Left cardiac atrium (tissue), 4 donors: ENCODE measurements around the gene UTP11. TPM values are rescaled to one million over a fixed set of nuclear protein-coding genes. Genes with fewer than 3 reads are reported as not detected.
A peak's percentile ranks its signal among the peaks of the same experiment; 100 is the strongest.
"Not testable (repeated sequence)": the region's sequence is repeated elsewhere in the genome, so short reads cannot be mapped to it uniquely, and the experiment has no call there.

ENCODE experiments used
- ATAC-seq, 2 donors: fragments of 200-7000 bp; cut with Tn5 transposase; one replicate each; pipeline ENCODE4 v1.9.1; 2020; ENCODE audit warnings: mild to moderate bottlenecking in 2 of 2, moderate library complexity in 2 of 2
- DNase-seq: peaks from one replicate; pipeline ENCODE4 v3.0.0-alpha.2; 2020
- intact Hi-C, 2 donors: fragments of 100-400 bp; cut with DNase I; formaldehyde crosslinking; loops; one replicate each; pipeline versions ENCODE4 v1.14.1 to v1.15.1; 2022 to 2023
- total RNA-seq, 2 donors: library from RNA; stranded (reverse); fragmentation: NEBNext Ultra II Directional; extraction: Animal tissue kit (Norgen Biotek cat#: 25700); gene quantifications; one replicate each; pipeline ENCODE4 v1.2.1, GENCODE V29; 2021
- donor health status: DM: no; HTN: yes; CAD: no.
- donor health status: DM: no; HTN: yes; CAD: no; lungs with severe emphysema.
- donor health status: DM: yes; HTN: yes; CAD: no.
- donor health status: Dilated cardiomyopathy.

The UTP11 gene
- total RNA-seq, 2 donors from 2014 or later, result 24.7 to 37.8 TPM

DNA sequence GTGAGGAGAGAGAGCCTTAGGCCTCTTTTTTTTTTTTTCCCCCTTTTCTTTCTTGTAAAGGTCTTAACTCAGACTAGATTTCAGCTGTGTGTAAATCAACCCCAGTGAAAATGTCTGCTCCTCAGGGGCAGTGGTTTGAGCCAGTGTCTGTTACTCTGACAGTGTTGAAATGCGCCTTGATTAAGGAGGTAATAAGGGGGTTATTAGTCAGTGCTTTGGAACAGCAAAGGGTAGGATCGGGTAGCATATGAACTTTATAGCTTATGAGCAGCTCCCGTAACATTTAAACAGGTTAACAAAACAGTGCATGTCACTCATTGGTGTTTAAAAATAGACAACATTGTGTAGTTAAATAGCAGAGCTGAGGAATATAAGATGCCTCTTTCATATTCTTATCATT lies 10.3 kb downstream of the UTP11 start:
- no peak for ATAC-seq
- no peak for DNase-seq
- intact Hi-C loops, result loop anchor here in 1 of 2 donors (10.0 kb wide), 1 partner anchor 812 kb away; no protein-coding TSS in a partner anchor

- intact Hi-C loops, result loop anchor here in 1 of 2 donors (10.0 kb wide), 1 partner anchor 810 kb away; no protein-coding TSS in a partner anchor
Observed at GRCh38 chr1:38025233-38025632, 12.7 kb downstream of the UTP11 start.

GRCh38 chr1:38025664-38026063 lies 13.1 kb downstream of the UTP11 start:
- intact Hi-C loops, result loop anchor here in 1 of 2 donors (10.0 kb wide), 1 partner anchor 809 kb away; no protein-coding TSS in a partner anchor
- no peak for ATAC-seq
- no peak for DNase-seq

More at GRCh38 chr1:38025233-38025632, 12.7 kb downstream of the UTP11 start:
- ATAC-seq (no peak), DNase-seq (no peak)

GRCh38 chr1:38026592-38027200 lies 14.2 kb downstream of the UTP11 start:
- intact Hi-C loops, result loop anchor here in 1 of 2 donors (10.0 kb wide), 1 partner anchor 808 kb away; no protein-coding TSS in a partner anchor
- DNase-seq, result no peak
- no peak for ATAC-seq

GRCh38 chr1:38027201-38028104 lies 14.9 kb downstream of the UTP11 start:
- intact Hi-C loops, result loop anchor here in 1 of 2 donors (10.0 kb wide), 1 partner anchor 807 kb away; no protein-coding TSS in a partner anchor

DNA sequence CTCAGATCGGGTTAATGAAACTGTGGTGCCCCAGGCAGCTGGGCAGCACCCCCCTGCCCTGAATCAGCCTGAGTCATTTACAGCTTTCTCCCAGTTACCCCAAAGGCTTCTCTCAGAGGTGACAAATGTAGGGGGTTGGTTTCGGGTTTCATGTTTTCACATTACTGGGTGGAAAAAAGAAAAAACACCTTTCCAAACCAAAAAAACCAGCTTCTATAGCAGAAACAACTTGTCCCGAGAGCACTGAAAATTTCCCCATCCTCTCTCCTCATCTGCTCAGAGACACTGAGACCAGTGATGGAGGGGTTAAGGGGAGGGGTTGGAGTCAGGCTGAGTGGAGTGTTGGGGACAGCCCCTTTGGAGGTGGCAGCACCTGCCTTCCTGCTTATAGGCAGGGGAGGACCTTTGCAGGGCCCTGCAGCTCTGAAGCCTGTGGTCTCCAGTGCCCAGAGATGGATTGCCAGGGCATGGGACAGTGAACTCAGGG lies 15.6 kb downstream of the UTP11 start:
- DNase-seq (no peak), ATAC-seq (no peak)
- intact Hi-C loops, result loop anchor here in 1 of 2 donors (10.0 kb wide), 1 partner anchor 807 kb away; no protein-coding TSS in a partner anchor

More at GRCh38 chr1:38027201-38028104, 14.9 kb downstream of the UTP11 start:
- ATAC-seq (no peak), DNase-seq (no peak)

DNA sequence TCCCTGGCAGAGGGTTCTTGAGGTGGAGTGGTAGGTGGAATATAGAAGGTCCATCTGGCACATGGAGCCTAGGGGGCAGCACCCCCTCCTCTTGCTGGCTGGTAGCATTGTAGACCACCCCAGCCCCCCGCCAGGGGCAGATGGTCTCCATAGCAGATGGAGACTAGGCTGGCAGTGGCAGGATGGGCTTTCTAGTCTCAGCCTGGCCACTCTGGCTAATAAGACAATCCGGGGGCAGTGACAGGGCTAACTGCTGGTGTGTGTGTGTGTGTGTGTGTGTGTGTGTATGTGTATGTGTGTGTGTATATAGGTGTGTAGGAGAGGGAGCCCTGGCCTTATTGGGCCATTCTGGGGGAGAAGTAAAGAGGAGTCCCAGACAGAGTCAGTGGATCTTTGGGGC lies 16.1 kb downstream of the UTP11 start:
- intact Hi-C loops, result loop anchor here in 1 of 2 donors (10.0 kb wide), 1 partner anchor 806 kb away; no protein-coding TSS in a partner anchor
- DNase-seq (no peak), ATAC-seq (peak in 1 of 2 donors; percentile 3)

GRCh38 chr1:38029081-38029681 lies 16.6 kb downstream of the UTP11 start:
- DNase-seq (no peak), ATAC-seq (peak; percentile 39 to 62)
- intact Hi-C loops, result loop anchor here in 1 of 2 donors (10.0 kb wide), 1 partner anchor 806 kb away; no protein-coding TSS in a partner anchor

DNA sequence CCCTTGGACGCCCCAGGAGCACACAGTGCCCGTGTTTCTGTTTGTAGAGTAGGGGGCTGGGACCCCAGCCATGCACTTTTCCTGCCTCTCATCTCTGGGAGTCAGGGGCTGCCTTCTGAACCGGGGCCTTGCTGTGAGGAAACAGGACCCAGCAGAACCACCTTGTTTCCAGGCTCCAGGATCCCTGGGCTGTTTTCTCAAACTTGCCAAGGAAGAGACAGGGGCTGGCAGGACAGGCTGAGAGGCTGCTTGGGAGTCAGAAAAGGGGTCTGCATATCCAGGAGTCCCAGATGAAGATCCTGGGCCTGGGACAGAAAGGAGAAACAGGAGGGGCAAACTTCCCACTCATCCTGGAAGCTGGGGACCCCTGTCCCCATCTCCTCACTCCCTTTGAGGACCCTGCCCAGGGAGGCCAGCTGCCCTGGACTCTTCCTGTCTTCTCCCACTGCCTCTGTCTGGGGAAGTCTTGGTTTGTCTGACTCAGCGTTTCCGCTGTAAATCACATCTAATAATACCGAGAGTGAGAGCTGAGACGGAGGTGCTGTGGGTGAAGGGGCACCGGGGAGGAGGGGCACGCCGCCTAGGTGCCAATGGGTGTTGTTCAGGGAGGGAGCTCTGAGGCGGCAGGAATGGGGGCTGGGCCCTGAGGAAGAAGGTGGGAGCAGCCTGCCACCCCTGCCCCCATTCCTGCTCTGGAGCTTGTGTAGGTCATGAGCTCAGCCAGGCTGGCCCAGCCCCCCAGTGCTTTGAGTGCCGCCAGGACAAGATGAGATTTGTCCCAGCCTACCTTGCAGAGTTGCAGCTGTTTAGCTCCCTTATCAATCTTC lies 17.4 kb downstream of the UTP11 start:
- DNase-seq, result peak; percentile 31
- peak; percentile 61 to 68 for ATAC-seq
- intact Hi-C loops, result loop anchor here in 1 of 2 donors (10.0 kb wide), 1 partner anchor 805 kb away; no protein-coding TSS in a partner anchor

GRCh38 chr1:38030596-38031512 lies 18.3 kb downstream of the UTP11 start:
- intact Hi-C loops, result no loop called here
- no peak for ATAC-seq
- DNase-seq, result no peak

GRCh38 chr1:38031513-38031866 lies 19.0 kb downstream of the UTP11 start:
- DNase-seq (no peak), ATAC-seq (no peak)
- intact Hi-C loops, result no loop called here

DNA sequence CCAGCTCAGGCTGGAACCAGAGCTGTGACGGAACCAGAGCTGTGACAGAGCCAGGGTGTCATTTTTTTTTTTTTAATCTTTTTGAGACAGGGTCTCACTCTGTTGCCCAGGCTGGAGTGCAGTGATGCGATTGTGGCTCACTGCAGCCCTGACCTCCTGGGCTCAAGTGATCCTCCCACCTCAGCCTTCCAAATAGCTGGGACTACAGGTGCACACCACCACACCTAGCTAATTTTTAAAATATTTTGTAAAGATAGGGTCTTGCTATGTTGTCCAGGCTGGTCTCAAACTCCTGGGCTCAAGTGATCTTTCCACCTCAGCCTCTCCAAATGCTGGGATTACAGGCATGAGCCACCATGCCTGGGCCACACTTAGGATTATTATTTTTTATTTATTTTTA lies 20.5 kb downstream of the UTP11 start:
- DNase-seq, ATAC-seq, intact Hi-C loops: not testable (repeated sequence)

DNA sequence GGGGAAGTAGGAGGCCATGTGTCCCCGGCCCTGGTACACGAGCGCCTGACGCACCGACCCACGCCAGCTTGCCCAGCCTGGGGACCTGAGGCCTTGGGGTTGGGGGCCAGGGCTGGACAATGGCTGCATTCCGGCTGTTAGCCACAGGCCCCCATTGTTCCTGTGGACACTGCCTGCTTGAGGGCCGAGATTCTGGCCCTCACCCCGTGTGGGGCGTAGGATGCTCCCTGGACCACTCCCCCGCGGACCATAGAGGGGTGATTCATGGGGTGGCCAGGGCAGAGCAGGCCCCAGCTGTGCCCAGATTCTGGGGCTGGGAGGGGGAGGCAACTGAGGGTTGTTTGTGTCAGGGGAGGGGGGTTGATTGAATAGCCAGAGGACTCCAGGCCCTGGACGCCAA lies 22.3 kb downstream of the UTP11 start:
- DNase-seq, result no peak
- ATAC-seq, result no peak
- intact Hi-C loops, result no loop called here

DNA sequence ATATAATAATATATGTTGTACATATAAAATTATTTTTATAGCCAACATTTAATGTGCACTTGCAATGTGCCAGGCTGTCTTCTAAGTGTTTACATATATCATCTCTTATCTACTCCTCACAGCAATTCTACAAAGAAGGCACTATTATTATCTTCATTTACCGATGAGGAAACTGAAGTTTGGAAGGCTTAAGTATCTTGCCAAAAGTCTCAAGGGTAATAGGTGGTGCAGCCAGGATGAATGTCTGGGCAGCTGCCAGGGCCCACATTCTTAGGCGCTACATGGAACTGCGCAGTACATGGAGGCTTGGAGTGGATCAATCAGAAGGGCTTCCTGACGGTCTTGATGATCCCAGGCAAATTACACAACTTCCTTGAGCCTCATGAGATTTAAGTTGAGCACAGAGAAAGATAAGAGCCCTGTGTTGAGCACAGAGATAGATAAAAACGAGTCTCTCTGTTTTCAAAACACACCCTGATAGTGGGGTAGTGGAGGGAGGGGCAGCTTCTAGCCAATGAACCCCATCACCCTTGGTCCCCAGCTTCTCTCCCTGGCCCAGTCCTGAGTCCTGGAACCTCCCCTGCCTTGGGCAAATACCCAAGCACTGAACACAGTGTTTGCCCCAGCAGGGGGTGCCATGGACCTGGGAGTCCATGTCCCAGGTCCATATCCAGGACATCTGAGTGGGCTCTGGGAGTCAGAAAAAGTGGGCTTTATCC lies 24.8 kb downstream of the UTP11 start:
- intact Hi-C loops, result no loop called here
- DNase-seq (no peak), ATAC-seq (no peak)

GRCh38 chr1:38038861-38039260 lies 26.3 kb downstream of the UTP11 start:
- no peak for DNase-seq
- intact Hi-C loops, result no loop called here
- ATAC-seq, result no peak

DNA sequence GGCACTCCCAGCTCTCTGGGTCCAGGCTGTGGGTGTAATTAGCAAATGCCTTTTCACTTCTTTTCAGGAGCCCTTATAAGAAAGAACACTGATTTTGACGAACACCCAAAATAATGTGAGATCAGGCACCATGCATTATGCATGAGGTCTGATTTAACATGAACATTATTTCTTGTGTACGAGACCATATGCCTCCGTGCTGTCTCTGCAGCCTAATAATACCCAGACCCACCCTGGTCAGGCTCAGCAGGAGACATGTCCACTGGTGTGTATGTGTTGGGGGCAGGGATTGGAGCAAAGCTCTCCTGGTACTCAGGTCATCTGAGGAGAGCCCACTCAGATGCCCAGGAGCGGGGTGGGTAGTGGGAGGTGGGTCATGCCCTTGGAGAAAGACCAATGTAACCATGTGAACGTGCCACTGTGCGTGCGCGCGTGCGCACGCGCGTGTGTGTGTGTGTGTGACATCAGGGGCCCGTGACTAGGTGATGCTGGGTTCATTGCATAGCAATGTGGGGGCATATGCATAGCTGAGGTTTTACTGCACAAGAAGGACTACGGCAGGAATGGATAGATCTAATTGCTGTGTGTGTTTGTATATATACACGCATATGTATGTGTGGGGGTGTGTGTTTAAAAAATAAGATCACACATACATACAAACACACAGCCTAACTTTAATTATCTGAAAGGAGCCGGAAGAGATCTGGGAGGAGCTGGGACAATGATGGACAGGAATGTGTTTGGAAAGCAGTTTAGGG lies 27.0 kb downstream of the UTP11 start:
- intact Hi-C loops, result loop anchor here in 1 of 2 donors (10.0 kb wide), 1 partner anchor 795 kb away; no protein-coding TSS in a partner anchor
- no peak for ATAC-seq
- no peak for DNase-seq
